GM21825 (cell line): ENCODE results near the gene HUNK.

Source experiments
- ATAC-seq: cut with Tn5 transposase; IDR thresholded peaks from one replicate; pipeline ENCODE4 v1.9.1; 2021; ENCODE audit warnings: mild to moderate bottlenecking, moderate library complexity; ENCODE audit not compliant: unreplicated experiment

Gene HUNK

DNA sequence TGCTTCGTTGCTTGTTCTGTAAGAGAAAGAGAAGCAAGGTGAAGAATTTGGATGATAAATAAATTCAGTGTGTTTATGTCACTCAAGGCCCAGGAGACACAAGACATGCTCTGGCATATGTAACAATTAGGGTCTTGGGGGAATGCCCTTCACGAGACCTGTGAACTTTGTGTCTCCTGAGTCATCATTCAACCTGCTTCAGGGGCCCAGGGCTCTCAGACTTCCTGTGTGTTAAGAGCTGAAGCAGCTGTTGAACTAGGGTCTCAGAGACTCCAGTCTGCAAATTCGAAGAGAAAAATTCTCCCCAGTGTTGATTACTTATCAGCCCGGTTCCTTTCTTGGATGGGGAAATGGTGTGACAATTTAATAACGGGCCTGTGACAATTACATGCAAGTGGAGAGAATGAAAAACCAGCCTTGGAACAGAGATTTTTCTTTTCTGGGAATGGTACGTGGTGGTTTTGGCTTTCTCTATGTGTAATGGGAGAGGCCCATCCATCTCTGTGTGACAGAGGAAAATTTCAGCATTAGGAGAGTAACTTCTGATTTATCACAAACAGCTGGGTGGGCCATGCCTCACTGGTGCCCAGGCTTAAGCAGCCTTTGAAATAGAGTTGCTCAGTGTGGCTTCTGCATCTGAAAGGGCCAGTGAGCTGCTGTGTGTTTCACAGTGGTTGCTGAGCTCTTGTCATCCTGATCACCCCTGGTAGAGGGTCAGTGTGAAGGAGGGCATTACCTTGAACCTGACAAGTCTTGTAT lies 22.4 kb downstream of the HUNK start:
- ATAC-seq: no peak

DNA sequence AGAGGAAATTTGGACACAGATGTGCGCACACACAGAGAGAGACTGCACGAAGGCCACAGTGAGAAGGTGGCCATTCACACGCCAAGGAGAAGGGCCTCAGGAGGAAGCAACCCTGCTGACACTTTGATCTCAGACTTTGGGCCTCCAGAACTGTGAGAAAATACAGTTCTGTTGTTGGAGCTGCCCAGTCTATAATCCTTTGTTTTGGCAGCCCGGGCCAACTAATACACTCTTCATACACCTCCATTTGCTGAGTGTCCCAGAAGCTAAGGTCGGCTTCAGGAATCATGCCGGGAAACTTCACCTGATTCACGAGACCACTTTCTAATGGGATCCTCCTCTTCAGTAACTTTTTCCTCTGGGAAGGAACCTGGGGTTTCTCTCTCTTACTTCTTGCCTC lies 23.2 kb downstream of the HUNK start:
- ATAC-seq: no peak

DNA sequence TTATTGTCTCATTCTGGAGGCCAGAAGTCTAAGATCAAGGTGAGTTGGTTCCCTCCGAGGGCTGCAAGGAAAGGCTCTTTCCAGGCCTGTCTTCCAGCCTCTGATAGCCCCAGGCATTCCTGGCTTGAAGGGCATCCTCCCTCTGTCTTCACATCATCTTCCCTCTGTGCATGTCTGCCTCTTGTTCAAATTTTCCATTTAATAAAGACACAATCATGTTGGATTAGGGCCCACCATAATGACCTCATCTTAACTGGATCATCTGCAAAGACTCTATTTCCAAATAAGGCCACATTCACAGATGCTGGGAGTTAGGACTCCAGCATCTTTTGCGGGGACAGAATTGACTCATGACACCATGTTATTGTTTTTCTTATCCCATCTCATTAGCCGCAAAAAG lies 24.5 kb downstream of the HUNK start:
- ATAC-seq: no peak

DNA sequence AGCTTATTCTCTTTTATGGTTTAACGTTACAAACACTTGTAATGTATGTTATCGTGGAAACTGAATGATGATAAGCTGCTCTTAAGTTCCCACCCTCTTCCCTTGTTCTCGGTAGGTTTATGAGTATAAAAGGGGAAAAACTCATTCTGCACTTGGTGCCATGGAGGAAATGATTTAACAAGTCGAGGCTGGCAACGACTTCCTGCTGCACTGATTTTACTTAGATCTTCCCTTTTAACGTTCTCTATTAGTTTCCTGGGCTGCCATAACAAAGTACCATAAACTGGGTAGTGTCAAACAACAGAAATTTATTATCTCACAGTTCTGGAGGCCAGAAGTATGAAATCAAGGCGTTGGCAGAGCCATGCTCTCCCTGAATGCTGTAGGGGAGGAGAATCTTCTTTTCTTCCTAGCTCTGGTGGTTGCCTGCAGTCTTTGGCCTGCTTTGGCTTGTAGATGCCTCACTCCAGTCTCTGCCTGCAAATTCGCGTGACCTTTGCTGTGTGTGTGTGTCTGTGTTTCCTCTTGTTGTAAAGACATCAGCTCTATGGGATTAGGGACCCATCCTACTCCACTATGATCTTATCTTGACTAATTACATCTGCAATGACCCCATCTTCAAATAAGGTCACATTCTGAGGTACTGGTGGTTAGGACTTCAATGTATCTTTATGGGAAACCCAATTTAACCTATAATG lies 26.3 kb downstream of the HUNK start:
- no peak for ATAC-seq

DNA sequence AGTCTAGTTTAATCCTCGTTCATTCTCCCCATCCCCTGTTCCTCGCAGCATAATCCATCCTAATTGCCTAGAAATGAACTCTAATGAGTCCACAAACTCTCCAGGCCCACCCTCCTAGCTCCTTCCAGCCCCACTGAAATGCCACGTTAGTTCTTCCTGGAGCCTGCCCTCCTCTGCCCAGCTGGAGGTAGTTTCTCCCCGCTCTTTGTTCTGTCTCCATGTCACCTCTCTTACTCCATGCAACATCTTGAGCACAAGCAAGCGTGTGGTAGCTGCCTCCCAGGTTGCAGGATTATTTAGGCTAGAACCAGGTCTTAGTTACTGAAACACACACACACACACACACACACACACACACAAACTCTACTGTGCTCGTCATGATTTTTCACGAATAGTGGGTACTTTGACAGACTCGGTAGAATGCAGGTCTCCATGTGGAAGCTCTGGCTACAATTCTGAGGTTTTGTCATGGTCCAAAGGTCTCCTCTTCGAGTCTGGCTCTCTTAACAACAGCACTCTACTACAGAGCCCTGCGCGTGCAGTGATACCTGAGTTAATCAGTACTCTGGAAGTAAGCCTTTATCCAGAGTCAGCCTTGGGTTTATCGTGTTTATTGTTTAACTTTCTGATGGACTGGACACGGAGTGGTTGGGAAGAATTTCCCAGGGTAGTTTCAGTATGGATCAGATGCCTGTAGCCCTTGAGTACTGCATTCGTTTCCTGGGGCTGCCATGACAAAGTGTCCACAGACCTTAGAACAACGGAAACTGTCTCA lies 27.5 kb downstream of the HUNK start:
- no peak for ATAC-seq

DNA sequence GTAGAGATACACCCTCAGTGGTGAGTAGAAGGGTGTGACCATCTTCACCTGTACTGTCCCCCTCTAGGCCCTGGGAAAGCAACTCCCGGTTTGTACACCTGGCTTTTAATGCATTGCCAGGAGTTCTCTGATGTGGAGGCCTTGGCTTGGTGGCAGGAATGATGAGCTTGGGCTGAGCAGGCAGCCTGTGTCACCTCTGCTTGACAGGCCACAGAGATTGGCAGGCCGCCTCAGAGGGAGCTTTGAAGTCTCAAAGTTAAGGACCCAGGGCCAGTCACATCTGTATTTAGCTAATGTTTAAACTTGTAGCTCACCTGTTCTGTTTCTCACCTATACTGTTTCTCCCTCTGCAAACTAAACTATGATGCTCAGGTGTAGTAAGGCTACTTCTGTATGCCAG lies 28.5 kb downstream of the HUNK start:
- no peak for ATAC-seq

DNA sequence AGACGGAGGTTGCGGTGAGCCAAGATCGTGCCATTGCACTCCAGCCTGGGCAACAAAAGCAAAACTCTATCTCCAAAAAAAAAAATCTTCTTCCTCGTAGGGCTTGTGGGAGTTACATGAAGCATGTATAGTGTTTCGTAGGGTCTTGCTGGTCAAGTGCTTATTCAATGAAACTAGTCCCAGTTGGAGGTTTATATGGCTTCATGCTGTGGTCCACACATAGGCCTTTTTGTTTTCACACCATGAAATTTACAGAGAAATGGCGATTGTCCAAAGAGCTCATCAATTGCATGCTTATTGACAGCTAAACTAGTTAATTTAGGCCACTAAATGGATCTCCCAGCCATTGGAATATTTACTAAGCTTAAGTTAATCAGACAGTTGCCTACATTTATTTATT lies 29.6 kb downstream of the HUNK start:
- ATAC-seq: no peak

DNA sequence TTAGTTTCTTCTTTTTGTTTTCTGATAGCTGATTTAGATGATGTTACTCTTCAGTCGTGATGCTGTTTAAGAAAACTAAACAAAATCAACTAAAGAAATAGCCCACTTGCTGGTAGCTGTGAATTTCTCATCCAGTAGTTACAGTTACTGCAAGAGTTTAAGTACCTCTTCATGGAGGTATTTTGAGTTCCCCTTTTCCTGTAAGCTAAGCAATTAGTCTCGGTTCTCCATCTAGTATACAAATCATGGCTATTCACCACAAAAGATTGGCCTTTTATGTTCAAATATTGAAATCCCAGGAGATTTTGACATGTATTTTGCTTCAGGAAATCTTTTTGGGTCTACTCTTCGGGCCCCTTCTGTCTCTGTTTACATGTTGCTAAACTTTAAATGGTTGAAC lies 31.1 kb downstream of the HUNK start:
- ATAC-seq: no peak

DNA sequence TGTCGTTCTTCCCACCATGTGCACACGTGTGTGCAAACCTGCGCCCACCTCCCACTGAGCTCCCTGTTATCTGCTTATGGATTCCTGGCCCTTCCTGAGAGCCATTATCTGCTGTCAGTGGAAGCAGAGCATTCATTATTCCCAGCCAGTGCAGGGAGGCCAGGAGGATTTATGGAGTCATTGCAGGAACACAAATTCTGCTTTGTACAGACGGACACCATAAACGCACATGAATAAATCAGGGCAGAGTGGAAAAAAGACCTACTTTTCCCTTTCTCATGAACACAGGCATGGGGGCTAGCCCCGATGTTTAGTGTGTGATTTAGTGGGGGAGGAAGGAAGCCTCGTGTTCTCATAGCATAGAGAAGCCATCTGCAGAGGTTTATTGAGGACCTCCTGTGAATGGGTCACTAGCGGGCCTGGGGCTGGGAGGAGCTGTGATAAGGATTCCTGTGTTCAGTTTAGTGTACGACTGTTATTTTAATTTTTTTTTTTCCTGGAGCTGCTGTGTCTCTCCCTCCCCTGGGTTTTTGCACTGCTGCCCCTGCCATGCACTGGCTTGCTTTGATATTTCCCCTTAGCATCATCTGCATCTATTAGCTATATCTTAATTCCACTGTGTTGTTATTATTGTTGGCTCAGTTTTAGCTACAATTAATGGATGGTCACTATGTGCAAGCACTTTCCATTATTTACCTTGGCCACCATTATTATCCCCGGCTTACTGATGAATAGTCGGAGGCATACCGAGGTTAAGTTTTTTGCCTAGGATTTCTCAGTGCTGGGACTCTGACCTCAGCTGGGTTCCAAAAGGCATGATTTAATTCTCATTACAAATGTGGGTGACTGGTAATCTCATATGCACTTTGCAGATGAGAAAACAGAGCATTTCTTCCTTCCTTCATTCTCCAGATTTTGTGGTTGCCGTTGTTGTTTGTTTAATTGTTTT lies 33.0 kb downstream of the HUNK start:
- no peak for ATAC-seq

DNA sequence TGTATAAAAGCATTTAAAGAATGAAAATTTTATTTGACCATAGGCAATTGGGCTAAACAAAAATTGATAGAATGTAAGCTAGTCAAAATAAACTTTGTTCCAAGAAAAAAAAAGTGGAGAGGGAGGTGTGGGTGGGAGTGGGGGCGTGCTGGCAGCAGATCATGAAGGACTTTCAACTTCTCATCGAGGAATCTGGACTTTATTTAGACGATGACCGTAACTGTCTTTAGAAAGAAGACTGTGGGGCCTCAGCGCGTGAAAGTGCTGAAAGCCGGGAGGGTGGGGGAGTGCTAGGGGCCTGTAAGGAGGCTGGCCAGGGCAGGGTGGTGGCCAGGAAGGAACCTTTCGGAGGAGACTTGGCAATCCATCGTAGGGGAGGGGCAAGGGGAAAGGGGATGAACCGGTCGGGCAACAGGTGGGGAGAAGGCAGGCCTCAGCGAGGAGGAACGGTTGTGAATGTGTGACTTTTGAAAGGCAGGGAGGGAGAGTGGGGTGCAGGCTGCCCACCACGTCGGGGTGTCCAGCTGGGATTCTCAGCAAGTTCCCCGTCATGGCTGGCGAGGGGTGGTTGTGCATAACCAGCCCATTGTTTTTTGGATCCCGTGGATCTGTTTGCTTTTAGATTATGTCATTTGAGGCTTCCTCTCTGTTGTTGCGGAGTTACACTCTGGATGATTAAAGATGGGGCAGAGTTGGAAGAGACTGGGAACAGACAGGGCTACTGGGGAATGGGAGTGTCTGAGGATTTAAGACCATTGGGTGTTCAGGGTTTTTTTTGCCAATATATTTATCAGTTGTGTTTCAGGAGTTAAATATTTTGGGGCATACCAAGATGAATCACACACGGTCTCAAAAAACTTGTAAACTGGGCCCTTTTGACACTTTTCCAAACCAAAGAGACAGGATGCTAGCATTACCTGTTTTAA lies 35.5 kb downstream of the HUNK start:
- ATAC-seq: no peak

DNA sequence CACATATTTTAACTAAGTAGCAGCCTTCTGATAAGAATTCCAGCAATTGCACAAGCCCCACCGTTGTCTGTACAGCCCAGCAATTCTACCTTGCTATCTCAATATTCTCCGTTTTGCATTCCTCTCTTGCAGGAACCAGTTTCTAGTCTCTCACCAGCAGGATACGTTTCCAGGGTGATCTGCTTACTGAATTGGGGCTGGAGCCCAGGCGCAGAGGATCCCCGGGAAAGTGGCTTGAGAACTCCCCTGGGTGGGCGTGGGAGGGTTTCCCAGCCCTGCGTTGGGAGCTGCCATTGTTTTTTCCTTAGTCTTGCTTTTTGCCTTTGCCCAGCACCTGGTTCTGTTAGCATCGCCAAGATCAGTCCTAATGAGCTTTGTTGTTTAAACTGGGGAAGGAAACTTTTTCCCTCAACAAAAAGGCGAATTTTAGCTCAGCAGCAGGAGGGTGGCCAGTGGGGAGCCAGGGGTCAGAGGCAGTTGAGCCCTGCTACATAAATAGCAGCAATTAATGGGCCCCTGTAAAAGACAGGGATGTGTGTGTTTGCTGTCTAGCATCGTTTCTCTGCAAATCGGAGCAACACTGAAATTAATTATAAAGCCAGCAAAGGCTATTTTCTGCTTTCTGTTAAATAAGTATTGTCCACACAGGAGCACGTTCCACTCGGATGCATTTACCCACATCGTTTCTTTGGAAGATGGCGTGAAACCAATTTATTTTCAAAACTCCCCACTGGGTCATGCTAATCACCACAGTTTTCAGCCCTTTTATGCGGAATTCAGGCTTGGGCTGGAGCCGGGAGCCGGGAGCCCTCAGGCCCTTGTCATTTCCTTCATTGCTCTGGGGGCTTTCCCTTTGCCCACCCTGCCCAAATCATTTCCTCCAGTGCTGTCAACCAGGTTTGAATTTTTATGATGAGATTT lies 36.6 kb downstream of the HUNK start:
- ATAC-seq: no peak

DNA sequence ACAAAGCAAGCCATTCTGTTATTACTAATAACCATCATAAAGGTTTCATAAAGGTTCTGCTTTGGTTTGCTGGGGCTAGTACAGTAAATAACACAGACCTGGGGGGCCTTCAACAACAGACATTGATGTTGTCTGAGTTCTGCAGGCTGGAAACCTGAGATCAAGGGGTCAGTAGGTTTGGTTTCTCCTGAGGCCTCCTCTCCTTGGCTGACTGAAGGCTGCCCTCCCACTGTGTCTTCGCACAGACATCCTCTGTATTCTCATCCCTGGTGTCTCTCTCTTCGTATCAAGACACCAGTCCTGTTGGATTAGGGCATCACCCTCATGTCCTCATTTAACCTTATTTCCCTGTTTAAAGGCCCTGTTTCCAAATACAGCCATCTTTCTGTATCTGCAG lies 37.3 kb downstream of the HUNK start:
- ATAC-seq: no peak

DNA sequence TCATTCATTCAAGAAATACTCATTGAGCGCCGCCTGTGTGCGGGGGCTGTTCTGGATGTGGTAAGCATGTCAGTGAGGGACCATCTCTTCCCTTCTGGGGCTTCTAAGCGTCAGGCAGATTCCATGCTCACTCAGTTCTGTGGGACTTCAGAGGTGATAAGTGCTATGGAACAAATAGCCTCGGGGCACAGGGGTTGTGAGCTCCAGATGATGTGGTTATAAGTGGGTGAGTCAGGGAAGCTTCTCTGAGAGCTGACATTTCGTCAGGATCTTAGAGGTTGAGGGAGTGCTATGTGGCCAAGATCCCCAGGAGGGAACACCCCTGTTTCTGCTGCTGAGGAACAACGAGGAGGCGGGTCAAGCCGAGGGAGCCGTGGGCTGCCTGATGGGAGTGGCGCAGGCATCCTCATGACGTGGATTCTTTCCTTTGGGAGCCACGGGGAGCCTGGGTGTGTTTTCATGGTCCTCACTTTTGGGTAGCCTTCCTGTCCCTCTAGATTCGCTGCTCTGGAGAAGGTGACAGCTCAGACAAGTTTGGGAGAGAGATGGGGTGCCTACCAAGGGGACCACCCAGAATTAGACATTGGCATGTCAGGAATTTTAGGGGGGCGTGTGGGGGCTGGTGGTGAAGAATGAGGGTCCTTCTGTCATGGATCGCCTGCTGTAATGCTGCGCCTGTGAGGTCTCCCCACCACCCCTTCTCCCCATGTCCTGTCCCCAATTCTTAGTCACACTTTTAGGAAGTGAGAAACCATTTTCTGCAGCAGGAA lies 38.5 kb downstream of the HUNK start:
- ATAC-seq: no peak

DNA sequence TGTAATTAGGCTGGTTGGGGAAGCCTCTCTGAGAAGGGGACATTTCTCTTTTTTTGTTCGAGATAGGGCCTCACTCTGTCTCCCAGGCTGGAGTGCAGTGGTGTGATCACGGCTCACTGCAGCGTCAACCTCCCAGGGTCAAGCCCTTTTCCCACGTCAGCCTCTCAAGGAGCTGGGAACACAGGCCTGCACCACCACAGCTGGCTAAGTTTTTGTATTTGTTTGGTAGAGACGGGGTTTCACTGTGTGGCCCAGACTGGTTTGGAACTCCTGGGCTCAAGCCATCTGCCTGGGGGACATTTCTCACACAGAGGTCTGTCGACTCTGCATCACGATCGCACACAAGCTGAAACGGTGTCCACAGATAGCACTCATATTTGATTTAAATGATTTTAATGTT lies 39.7 kb downstream of the HUNK start:
- no peak for ATAC-seq

DNA sequence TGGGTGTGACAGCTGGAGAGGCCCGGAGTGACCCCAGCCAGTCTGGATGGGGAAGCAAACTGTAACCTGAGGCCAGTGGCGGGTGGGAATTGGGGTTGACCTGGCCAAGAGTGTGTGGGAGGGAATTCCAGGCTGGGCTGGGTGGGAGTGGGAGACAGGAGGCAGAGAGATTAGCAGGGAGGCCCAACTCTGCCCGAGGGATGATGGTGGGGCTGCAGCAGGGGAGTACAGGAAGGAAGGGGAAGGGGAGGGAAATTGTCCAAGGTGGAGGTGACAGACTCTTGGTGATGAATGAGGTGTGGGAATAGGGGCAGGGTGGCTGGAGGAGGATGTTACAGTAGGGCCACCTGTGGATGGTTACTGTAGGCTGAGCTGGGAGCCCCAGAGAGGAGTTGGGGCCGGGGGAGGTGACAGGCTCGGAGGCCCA lies 40.4 kb downstream of the HUNK start:
- ATAC-seq: no peak

DNA sequence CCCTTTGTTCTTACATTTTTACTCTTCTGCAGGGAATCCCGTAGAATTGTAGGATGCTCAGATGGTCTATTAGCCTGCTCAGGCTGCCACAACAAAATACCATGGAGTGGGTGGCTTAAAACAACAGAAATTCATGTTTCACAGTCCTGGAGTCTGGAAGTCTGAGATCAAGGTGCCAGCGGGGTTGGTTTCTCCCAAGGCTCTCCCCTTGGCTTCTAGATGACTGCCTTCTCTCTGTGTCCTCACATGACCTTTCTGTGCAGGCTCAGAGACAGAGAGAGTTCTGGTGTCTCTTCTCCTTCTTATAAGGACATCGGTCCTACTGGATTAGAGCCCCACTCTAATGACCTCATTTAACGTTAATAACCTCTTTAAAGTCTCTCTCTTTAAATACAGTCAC lies 41.7 kb downstream of the HUNK start:
- no peak for ATAC-seq

DNA sequence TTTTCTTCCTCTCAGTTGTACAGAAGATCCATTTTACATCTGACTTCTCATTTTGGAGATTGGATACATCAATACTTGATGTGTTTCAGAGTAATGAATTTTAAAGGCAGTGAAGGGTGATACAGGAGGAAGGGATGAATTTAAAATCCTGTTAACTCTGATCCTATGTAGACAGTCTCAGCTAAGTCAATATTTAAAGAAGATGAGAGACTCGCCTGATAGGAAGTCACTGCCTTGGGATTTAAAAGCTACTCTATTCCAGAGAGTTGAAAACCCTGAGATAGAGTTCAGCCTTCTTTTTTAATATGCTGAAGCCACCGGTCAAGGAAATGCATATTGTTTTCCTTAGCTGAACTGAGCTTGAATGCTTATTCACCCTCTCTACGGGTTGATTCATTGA lies 42.7 kb downstream of the HUNK start:
- ATAC-seq: no peak

DNA sequence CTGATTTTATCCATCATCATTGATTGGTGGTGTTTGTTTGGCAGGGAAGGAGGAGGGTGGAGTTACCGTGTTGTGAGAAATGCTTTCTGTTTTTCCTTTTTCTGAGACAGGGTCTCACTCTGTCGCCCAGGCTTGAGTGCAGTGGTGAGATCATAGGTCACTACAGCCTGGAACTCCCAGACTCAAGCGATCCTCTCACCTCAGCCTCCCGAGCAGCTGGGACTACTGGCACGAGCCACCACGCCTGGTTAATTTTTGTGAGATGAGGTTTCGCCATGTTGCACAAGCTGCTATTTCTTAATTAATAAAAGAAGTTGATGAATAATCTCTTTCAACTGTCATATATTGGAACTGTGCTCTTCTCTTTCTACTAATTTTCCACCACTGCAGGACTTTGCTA lies 44.3 kb downstream of the HUNK start:
- no peak for ATAC-seq
